HG02981 (cell line): ENCODE data around the gene GOT1.

Experiments used
- ATAC-seq: cut with Tn5 transposase; IDR thresholded peaks from one replicate; pipeline ENCODE4 v1.9.1; 2021; ENCODE audit warnings: mild to moderate bottlenecking, moderate library complexity; ENCODE audit not compliant: unreplicated experiment

Gene GOT1

GRCh38 chr10:99364125-99364524 is 66.3 kb downstream of the GOT1 start:
- no peak for ATAC-seq

- no peak for ATAC-seq
These were observed 69.5 kb downstream of the GOT1 start for GRCh38 chr10:99360934-99361333.

GRCh38 chr10:99358101-99358500 is 72.3 kb downstream of the GOT1 start:
- no peak for ATAC-seq

- ATAC-seq = no peak
These were observed 72.7 kb downstream of the GOT1 start for GRCh38 chr10:99357691-99358090.

GRCh38 chr10:99353182-99353581 is 77.2 kb downstream of the GOT1 start:
- ATAC-seq = no peak

- no peak for ATAC-seq
These were observed 82.8 kb downstream of the GOT1 start for GRCh38 chr10:99347672-99348071.
